ENCODE data around the gene PLA2G4D. TPM values are rescaled to one million over a fixed set of nuclear protein-coding genes. Genes with fewer than 3 reads are reported as not detected.
"Not testable (repeated sequence)": the region's sequence is repeated elsewhere in the genome, so short reads cannot be mapped to it uniquely, and the experiment has no call there.

PLA2G4D gene
- total RNA-seq, 4 donors from 2014 or later, result not detected

- H3K4me1 ChIP-seq, result no peaks in the 10 kb centered on the region
- H3K27me3 ChIP-seq, result no peaks in the 10 kb centered on the region
- no peak for DNase-seq
- H3K36me3 ChIP-seq, result no peaks in the 10 kb centered on the region
- TF ChIP-seq POLR2A (IDR thresholded peaks at IDR 0.05) (no peak), CTCF (IDR thresholded peaks at IDR 0.05) (no peak)
- no peak overlapping the region for H3K27ac ChIP-seq
- H3K9me3 ChIP-seq, result no peaks in the 10 kb centered on the region
- H3K4me3 ChIP-seq, result no peak overlapping the region
Observed at GRCh38 chr15:42100021-42100800, 5.8 kb upstream of the PLA2G4D start.

GRCh38 chr15:42097018-42097417, 2.7 kb upstream of the PLA2G4D start:
- Histone ChIP-seq H3K27ac (no peak overlapping the region), H3K27me3 (no peaks in the 10 kb centered on the region)
- no peak for TF ChIP-seq POLR2A (IDR thresholded peaks at IDR 0.05)
- no peak for TF ChIP-seq CTCF (IDR thresholded peaks at IDR 0.05)

GRCh38 chr15:42093966-42094365, 396 bp downstream of the PLA2G4D start:
- Histone ChIP-seq H3K4me1 (no peaks in the 10 kb centered on the region), H3K27me3 (no peaks in the 10 kb centered on the region), H3K9me3 (no peaks in the 10 kb centered on the region), H3K27ac (no peak overlapping the region), H3K36me3 (no peaks in the 10 kb centered on the region), H3K4me3 (no peak overlapping the region)
- DNase-seq, result peak in 1 of 3 donors; percentile 3
- TF ChIP-seq POLR2A (IDR thresholded peaks at IDR 0.05), result no peak
- TF ChIP-seq CTCF (IDR thresholded peaks at IDR 0.05), result no peak

More at GRCh38 chr15:42097018-42097417, 2.7 kb upstream of the PLA2G4D start:
- no peak for DNase-seq
- Histone ChIP-seq H3K4me3 (no peak overlapping the region), H3K9me3 (no peaks in the 10 kb centered on the region), H3K36me3 (no peaks in the 10 kb centered on the region), H3K4me1 (no peaks in the 10 kb centered on the region)

- no peak for TF ChIP-seq POLR2A (IDR thresholded peaks at IDR 0.05)
- TF ChIP-seq CTCF (IDR thresholded peaks at IDR 0.05), result no peak
- H3K4me1 ChIP-seq, result no peaks in the 10 kb centered on the region
- no peak overlapping the region for H3K27ac ChIP-seq
- no peak overlapping the region for H3K4me3 ChIP-seq
- no peaks in the 10 kb centered on the region for H3K27me3 ChIP-seq
- H3K36me3 ChIP-seq, result no peaks in the 10 kb centered on the region
- DNase-seq, result peak in 1 of 3 donors; percentile 9
- no peaks in the 10 kb centered on the region for H3K9me3 ChIP-seq
Observed at GRCh38 chr15:42092398-42093318, 1.7 kb downstream of the PLA2G4D start.

GRCh38 chr15:42091753-42092397, 2.5 kb downstream of the PLA2G4D start:
- H3K9me3 ChIP-seq, H3K27me3 ChIP-seq, H3K27ac ChIP-seq, DNase-seq, H3K4me3 ChIP-seq, H3K4me1 ChIP-seq, H3K36me3 ChIP-seq: not testable (repeated sequence)
